DMS79 (cell line): Measurements from ENCODE around the gene TMEM200A.

ENCODE experiments used
- DNase-seq: peaks from one replicate; lab custom pipeline; 2025; lab: John Stamatoyannopoulos, UW

Gene TMEM200A

DNA sequence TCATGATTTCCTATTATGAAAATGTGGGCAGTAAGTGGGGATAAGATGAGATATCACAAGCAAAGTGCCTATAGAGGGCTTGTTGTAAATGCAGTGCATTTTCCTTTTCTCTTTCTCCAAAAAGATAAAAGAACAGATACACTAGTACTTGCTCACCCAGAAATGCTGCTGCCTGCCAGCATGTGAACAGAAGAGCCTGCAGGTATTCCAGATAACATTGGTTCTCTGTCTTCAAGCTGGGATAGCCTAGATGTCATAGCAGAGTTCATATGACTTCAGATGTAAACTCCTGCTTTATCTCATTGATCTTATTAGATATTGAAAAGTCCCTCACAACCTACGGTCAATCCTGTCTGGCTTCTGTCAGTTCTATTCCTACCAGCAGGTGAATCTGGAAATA lies 123.7 kb downstream of the TMEM200A start:
- no peak for DNase-seq
